Gastroesophageal sphincter (tissue), 3 donors: Measurements from ENCODE around the gene ADGB.

Experiments
- POLR2AphosphoS5 ChIP-seq: sonication (generic); formaldehyde crosslinking; IDR thresholded peaks from one replicate; pipeline ENCODE4 v1.6.1; 2017; ENCODE audit warnings: antibody characterized with exemption
- TF ChIP-seq, protein P1 (sequence below), 4 experiments: fragments of 200-600 bp in 2 of 4; fragments of 450-650 bp in 2 of 4; sonication (generic) in 1 of 4; IDR thresholded peaks; one replicate each; pipeline ENCODE4 v1.5.1; 2017 to 2019; ENCODE audit warnings: antibody characterized with exemption in 4 of 4, mild to moderate bottlenecking in 2 of 4, moderate library complexity in 2 of 4

DNA sequence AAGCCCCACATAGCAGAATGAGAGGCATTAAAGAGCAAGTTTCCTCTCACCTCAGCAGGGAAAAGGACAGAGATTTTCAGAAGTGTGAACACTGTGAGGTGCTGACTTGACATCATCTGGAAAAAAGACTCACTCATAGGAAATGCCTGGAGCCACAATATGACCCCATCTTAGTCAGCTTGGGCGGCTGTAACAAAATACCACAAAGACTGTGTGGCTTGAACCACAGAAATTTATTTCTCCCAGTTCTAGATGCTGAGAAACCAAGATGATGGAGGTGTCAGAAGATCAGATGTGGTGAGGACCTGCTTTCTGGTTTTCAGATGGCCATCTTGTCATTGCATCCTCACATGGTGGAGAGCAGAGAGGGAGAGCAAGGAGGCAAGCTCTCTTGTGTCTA lies 253.1 kb downstream of the ADGB start:
- TF ChIP-seq, protein P1, sequence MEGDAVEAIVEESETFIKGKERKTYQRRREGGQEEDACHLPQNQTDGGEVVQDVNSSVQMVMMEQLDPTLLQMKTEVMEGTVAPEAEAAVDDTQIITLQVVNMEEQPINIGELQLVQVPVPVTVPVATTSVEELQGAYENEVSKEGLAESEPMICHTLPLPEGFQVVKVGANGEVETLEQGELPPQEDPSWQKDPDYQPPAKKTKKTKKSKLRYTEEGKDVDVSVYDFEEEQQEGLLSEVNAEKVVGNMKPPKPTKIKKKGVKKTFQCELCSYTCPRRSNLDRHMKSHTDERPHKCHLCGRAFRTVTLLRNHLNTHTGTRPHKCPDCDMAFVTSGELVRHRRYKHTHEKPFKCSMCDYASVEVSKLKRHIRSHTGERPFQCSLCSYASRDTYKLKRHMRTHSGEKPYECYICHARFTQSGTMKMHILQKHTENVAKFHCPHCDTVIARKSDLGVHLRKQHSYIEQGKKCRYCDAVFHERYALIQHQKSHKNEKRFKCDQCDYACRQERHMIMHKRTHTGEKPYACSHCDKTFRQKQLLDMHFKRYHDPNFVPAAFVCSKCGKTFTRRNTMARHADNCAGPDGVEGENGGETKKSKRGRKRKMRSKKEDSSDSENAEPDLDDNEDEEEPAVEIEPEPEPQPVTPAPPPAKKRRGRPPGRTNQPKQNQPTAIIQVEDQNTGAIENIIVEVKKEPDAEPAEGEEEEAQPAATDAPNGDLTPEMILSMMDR (IDR thresholded peaks at IDR 0.05) = no peak
- TF ChIP-seq POLR2AphosphoS5 = no peak
